GM12872 (cell line): ENCODE measurements around the gene DLEC1.

Experiments used
- CTCF ChIP-seq: IDR thresholded peaks from 3 replicates; pipeline ENCODE4 v1.5.1; 2011; ENCODE audit warnings: low read depth, mild to moderate bottlenecking, low read length, moderate library complexity; ENCODE audit not compliant: insufficient read depth

Gene DLEC1

GRCh38 chr3:38095669-38096483 lies 56.9 kb downstream of the DLEC1 start:
- no peak for TF ChIP-seq CTCF

- no peak for TF ChIP-seq CTCF
Measured at GRCh38 chr3:38097446-38098375, 58.7 kb downstream of the DLEC1 start.

GRCh38 chr3:38098376-38098723 lies 59.3 kb downstream of the DLEC1 start:
- TF ChIP-seq CTCF, result no peak

GRCh38 chr3:38099518-38099917 lies 60.5 kb downstream of the DLEC1 start:
- TF ChIP-seq CTCF, result no peak

GRCh38 chr3:38100498-38100897 lies 61.5 kb downstream of the DLEC1 start:
- no peak for TF ChIP-seq CTCF

GRCh38 chr3:38101811-38102443 lies 62.9 kb downstream of the DLEC1 start:
- TF ChIP-seq CTCF, result no peak

GRCh38 chr3:38102444-38102814 lies 63.4 kb downstream of the DLEC1 start:
- no peak for TF ChIP-seq CTCF
